Fibroblast of upper back skin (primary cell): Measurements from ENCODE around the gene D2HGDH.
"Not testable (repeated sequence)": the region's sequence is repeated elsewhere in the genome, so short reads cannot be mapped to it uniquely, and the experiment has no call there.

ENCODE experiments used
- DNase-seq: peaks from one replicate; pipeline ENCODE4 v3.0.0-alpha.2; 2013

The D2HGDH gene

GRCh38 chr2:241811201-241811951 lies 76.9 kb downstream of the D2HGDH start:
- no peak for DNase-seq

GRCh38 chr2:241811952-241812729 lies 77.7 kb downstream of the D2HGDH start:
- no peak for DNase-seq

GRCh38 chr2:241812730-241813643 lies 78.6 kb downstream of the D2HGDH start:
- no peak for DNase-seq

GRCh38 chr2:241813644-241814392 lies 79.4 kb downstream of the D2HGDH start:
- DNase-seq: no peak

- no peak for DNase-seq
Measured at GRCh38 chr2:241814393-241814642, 79.9 kb downstream of the D2HGDH start.

GRCh38 chr2:241814643-241815476 lies 80.4 kb downstream of the D2HGDH start:
- no peak for DNase-seq

GRCh38 chr2:241815477-241816430 lies 81.3 kb downstream of the D2HGDH start:
- DNase-seq: no peak

- no peak for DNase-seq
Measured at GRCh38 chr2:241816431-241817121, 82.1 kb downstream of the D2HGDH start.

- no peak for DNase-seq
Measured at GRCh38 chr2:241817126-241817820, 82.8 kb downstream of the D2HGDH start.

- not testable (repeated sequence) for DNase-seq
Measured at GRCh38 chr2:241817821-241818215, 83.4 kb downstream of the D2HGDH start.
